K562 (cell line): ENCODE measurements around the gene SNX9. TPM values are rescaled to one million over a fixed set of nuclear protein-coding genes. Genes with fewer than 3 reads are reported as not detected.
A peak's percentile ranks its signal among the peaks of the same experiment; 100 is the strongest.

Source experiments
- BCOR ChIP-seq: fragments of 450-650 bp; IDR thresholded peaks from 2 replicates; pipeline ENCODE4 v1.6.1; 2016
- CBFA2T3 ChIP-seq: fragments of 450-650 bp; IDR thresholded peaks from 2 replicates; pipeline ENCODE4 v1.6.1; 2017
- CREM ChIP-seq: IDR thresholded peaks from 2 replicates; pipeline ENCODE4 v1.6.1; 2014; ENCODE audit warnings: antibody characterized with exemption, low read depth
- ETV5 ChIP-seq: sonication (generic); formaldehyde crosslinking; IDR thresholded peaks from 2 replicates; pipeline ENCODE4 v1.4.0; 2020; ENCODE audit warnings: low read depth, mild to moderate bottlenecking, missing genetic modification reagents
- FIP1L1 ChIP-seq: fragments of 200-400 bp; formaldehyde crosslinking; IDR thresholded peaks from 2 replicates; pipeline ENCODE4 v1.6.1; 2018; ENCODE audit warnings: mild to moderate bottlenecking, low read depth, low read length; ENCODE audit not compliant: poor library complexity, severe bottlenecking
- FOXK1 ChIP-seq: sonication (generic); formaldehyde crosslinking; IDR thresholded peaks from 2 replicates; pipeline ENCODE4 v1.8.0; 2022; ENCODE audit warnings: missing genetic modification reagents, mild to moderate bottlenecking, borderline replicate concordance
- FUS ChIP-seq: fragments of 200-400 bp; formaldehyde crosslinking; optimal IDR thresholded peaks from 2 replicates; pipeline ENCODE3; 2017; ENCODE audit warnings: low read depth, low read length
- HNRNPH1 ChIP-seq: fragments of 200-400 bp; formaldehyde crosslinking; optimal IDR thresholded peaks from 2 replicates; pipeline ENCODE3; 2017; ENCODE audit warnings: low read depth, mild to moderate bottlenecking, low read length, moderate library complexity
- JUN ChIP-seq, 2 experiments: sonication (generic) in 1 of 2; formaldehyde crosslinking in 1 of 2; IDR thresholded peaks; 2 replicates each; pipeline versions ENCODE4 v1.6.1 to v1.8.0; 2012 to 2022; ENCODE audit warnings: borderline replicate concordance in 2 of 2, mild to moderate bottlenecking in 2 of 2, improper control_type of control experiment in 1 of 2, low read depth in 1 of 2, low read length in 1 of 2, missing genetic modification reagents in 1 of 2
- KDM2B ChIP-seq: fragments of 250-450 bp; sonication (Bioruptor Pico); IDR thresholded peaks from 2 replicates; pipeline ENCODE4 v1.8.0; 2021; ENCODE audit warnings: mild to moderate bottlenecking, moderate library complexity
- KLF6 ChIP-seq: fragments of 250-450 bp; sonication (Bioruptor Pico); IDR thresholded peaks from 2 replicates; pipeline ENCODE4 v1.4.0; 2020; ENCODE audit warnings: mild to moderate bottlenecking, moderate library complexity, borderline replicate concordance
- L3MBTL2 ChIP-seq: fragments of 450-650 bp; IDR thresholded peaks from 2 replicates; pipeline ENCODE4 v1.6.1; 2016; ENCODE audit warnings: mild to moderate bottlenecking, moderate library complexity
- MAFG ChIP-seq: fragments of 450-650 bp; conservative IDR thresholded peaks from 2 replicates; pipeline ENCODE4 v1.6.1; 2016; ENCODE audit warnings: missing genetic modification characterization, missing compliant biosample characterization
- MCM3 ChIP-seq: fragments of 450-650 bp; IDR thresholded peaks from 2 replicates; pipeline ENCODE4 v1.6.1; 2016
- MEF2D ChIP-seq: conservative IDR thresholded peaks from 2 replicates; pipeline ENCODE4 v1.6.1; 2016; ENCODE audit warnings: low read depth, missing genetic modification characterization, missing compliant biosample characterization
- PRPF4 ChIP-seq: fragments of 200-400 bp; formaldehyde crosslinking; IDR thresholded peaks from one replicate; pipeline ENCODE4 v1.6.1; 2017; ENCODE audit warnings: low read length, low read depth, mild to moderate bottlenecking; ENCODE audit not compliant: insufficient read depth, poor library complexity, severe bottlenecking
- SMARCB1 ChIP-seq: IDR thresholded peaks from 2 replicates; pipeline ENCODE4 v1.6.1; 2011; ENCODE audit warnings: improper control_type of control experiment, low read depth; ENCODE audit not compliant: insufficient read length
- SP2 ChIP-seq: IDR thresholded peaks from 2 replicates; pipeline ENCODE4 v1.6.1; 2011; ENCODE audit warnings: mild to moderate bottlenecking, low read depth, low read length, moderate library complexity; ENCODE audit not compliant: poor library complexity, severe bottlenecking; ENCODE audit errors: extremely low read depth
- TAL1 ChIP-seq: fragments of 450-650 bp; IDR thresholded peaks from 2 replicates; pipeline ENCODE4 v1.6.1; 2016; ENCODE audit warnings: mild to moderate bottlenecking
- TBP ChIP-seq: optimal IDR thresholded peaks from 2 replicates; pipeline ENCODE3; 2011; ENCODE audit warnings: low read depth, low read length, improper control_type of control experiment
- TFAM ChIP-seq: fragments of 250-450 bp; sonication (Bioruptor Pico); conservative IDR thresholded peaks from 2 replicates; pipeline ENCODE4 v1.5.0; 2021; ENCODE audit warnings: mild to moderate bottlenecking, moderate library complexity
- ZNF165 ChIP-seq: fragments of 250-450 bp; sonication (Bioruptor Pico); IDR thresholded peaks from 2 replicates; pipeline ENCODE4 v1.4.0; 2020; ENCODE audit warnings: borderline replicate concordance
- ZNF175 ChIP-seq: fragments of 200-800 bp; sonication (Bioruptor generic); IDR thresholded peaks from 2 replicates; pipeline ENCODE4 v1.6.1; 2016; ENCODE audit warnings: low read depth, mild to moderate bottlenecking, missing genetic modification characterization, missing compliant biosample characterization
- polyA plus RNA-seq, 8 experiments: library from polyadenylated mRNA; depleted of rRNA in 4 of 8; stranded (reverse) in 5 of 8; unstranded in 3 of 8; fragments of >200 nt; fragmentation: Nextera tagmentation in 2 of 8; fragmentation: Illumina TruSeq in 1 of 8; extraction: Ambion mirVana in 2 of 8; extraction: Trizol in 1 of 8; gene quantifications; 2 replicates each; pipeline versions ENCODE4 v1.2.1 to v1.2.3, GENCODE V29; 2011 to 2014; ENCODE audit warnings: inconsistent platforms in 1 of 8, missing spikeins in 1 of 8
- total RNA-seq, 7 experiments: library from RNA; depleted of rRNA in 6 of 7; stranded (reverse); fragments of >200 nt in 6 of 7; fragmentation: Illumina TruSeq in 2 of 7; extraction: Trizol in 2 of 7; gene quantifications; 2 replicates each; pipeline versions ENCODE4 v1.2.1 to v1.2.3, GENCODE V29; 2011 to 2021; ENCODE audit warnings: low replicate concordance in 1 of 7
- TF ChIP-seq, protein P1 (sequence below): sonication (generic); formaldehyde crosslinking; IDR thresholded peaks from 2 replicates; pipeline ENCODE4 v1.8.1; 2023; ENCODE audit warnings: mild to moderate bottlenecking, missing genetic modification reagents
- TF ChIP-seq, protein P2 (sequence below): fragments of 450-650 bp; IDR thresholded peaks from 2 replicates; pipeline ENCODE4 v1.6.1; 2016; ENCODE audit warnings: low read depth, mild to moderate bottlenecking, moderate library complexity
- TF ChIP-seq, protein P3 (sequence below), 2 experiments: fragments of 450-650 bp in 1 of 2; sonication (generic) in 1 of 2; formaldehyde crosslinking in 1 of 2; IDR thresholded peaks in 1 of 2; conservative IDR thresholded peaks in 1 of 2; 2 replicates each; pipeline versions ENCODE4 v1.6.1 to v1.8.1; 2016 to 2023; ENCODE audit warnings: mild to moderate bottlenecking in 2 of 2, moderate library complexity in 2 of 2, inconsistent platforms in 1 of 2, missing genetic modification reagents in 1 of 2

The SNX9 gene
- total and polyA plus RNA-seq, 9 of the 15 experiments (the other 6 are each of a cell fraction or from before 2014, with no cell fraction given): 6.0 to 81.7 (median 57.1) TPM

DNA sequence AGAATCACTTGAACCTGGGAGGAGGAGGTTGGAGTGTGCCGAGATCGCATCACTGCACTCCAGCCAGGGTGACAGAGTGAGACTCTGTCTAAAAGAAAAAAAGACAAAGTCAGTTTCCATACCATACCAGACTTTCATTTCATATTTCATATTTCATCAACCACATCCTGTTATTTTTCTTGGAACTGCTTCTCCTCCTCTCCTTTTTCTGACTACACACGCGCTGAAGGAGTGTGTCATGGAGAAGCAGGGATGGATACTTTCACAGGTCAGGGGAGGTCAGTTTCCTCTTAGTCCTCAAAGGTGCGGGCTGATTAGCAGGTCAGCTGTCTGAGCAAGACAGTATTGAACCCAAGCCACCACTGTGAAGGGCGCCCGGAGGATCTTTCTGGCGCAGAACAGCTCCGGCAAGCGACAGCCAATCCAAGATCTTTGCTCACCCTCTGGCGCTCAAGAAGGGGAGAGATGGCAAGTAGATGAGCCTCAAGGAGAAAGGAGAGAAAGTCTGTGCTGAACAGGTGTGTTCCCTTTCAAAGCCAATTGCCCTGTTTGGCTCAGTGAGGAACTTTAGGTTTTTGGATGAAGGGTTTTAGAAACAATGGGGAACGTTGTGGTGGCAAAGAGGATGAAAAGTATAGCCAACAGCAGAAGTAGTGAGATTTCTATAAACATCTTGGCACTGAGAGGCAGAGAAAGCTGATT is 139.7 kb downstream of the SNX9 start (continued):
- TF ChIP-seq, protein P1, sequence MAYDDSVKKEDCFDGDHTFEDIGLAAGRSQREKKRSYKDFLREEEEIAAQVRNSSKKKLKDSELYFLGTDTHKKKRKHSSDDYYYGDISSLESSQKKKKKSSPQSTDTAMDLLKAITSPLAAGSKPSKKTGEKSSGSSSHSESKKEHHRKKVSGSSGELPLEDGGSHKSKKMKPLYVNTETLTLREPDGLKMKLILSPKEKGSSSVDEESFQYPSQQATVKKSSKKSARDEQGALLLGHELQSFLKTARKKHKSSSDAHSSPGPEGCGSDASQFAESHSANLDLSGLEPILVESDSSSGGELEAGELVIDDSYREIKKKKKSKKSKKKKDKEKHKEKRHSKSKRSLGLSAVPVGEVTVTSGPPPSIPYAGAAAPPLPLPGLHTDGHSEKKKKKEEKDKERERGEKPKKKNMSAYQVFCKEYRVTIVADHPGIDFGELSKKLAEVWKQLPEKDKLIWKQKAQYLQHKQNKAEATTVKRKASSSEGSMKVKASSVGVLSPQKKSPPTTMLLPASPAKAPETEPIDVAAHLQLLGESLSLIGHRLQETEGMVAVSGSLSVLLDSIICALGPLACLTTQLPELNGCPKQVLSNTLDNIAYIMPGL: no peak
- no peak for TF ChIP-seq JUN (IDR thresholded peaks at IDR 0.05; ENCODE audit: borderline replicate concordance, low read depth, low read length)
- no peak for TF ChIP-seq JUN (CRISPR knock-in tag; IDR thresholded peaks at IDR 0.05; ENCODE audit: borderline replicate concordance)
- TF ChIP-seq KLF6 (CRISPR knock-in tag): no peak
- 0 out of 2 replicates have a peak, but pooled peaks have one; percentile 51 for TF ChIP-seq L3MBTL2
- TF ChIP-seq, protein P2, sequence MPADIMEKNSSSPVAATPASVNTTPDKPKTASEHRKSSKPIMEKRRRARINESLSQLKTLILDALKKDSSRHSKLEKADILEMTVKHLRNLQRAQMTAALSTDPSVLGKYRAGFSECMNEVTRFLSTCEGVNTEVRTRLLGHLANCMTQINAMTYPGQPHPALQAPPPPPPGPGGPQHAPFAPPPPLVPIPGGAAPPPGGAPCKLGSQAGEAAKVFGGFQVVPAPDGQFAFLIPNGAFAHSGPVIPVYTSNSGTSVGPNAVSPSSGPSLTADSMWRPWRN: peak; percentile 46; the same call in 1 of the 2 replicates
- TF ChIP-seq SMARCB1: no peak
- TF ChIP-seq FOXK1 (CRISPR knock-in tag): no peak
- TF ChIP-seq, protein P3, sequence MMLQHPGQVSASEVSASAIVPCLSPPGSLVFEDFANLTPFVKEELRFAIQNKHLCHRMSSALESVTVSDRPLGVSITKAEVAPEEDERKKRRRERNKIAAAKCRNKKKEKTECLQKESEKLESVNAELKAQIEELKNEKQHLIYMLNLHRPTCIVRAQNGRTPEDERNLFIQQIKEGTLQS (IDR thresholded peaks at IDR 0.05): 0 out of 2 replicates have a peak, but pooled peaks have one; percentile 8
- TF ChIP-seq, protein P3 (CRISPR knock-in tag; conservative IDR thresholded peaks at IDR 0.05): no peak
- TF ChIP-seq ZNF165 (CRISPR knock-in tag): no peak
- TF ChIP-seq BCOR: no peak
- TF ChIP-seq MAFG (tag): no peak
- TF ChIP-seq MCM3: no peak
- TF ChIP-seq ETV5 (CRISPR knock-in tag): peak; percentile 79; the same call in 1 of the 2 replicates
- TF ChIP-seq CREM: no peak
- TF ChIP-seq TFAM (CRISPR knock-in tag): no peak
- TF ChIP-seq SP2: no peak
- TF ChIP-seq ZNF175 (CRISPR knock-in tag): no peak; the same call in 1 of the 2 replicates
- TF ChIP-seq TBP: no peak
- no peak for TF ChIP-seq HNRNPH1
- no peak for TF ChIP-seq FUS
- TF ChIP-seq MEF2D: no peak
- peak; percentile 34; the same call in 1 of the 2 replicates for TF ChIP-seq TAL1
- TF ChIP-seq FIP1L1: no peak
- no peak for TF ChIP-seq KDM2B (CRISPR knock-in tag)
- peak; percentile 75 for TF ChIP-seq CBFA2T3
- no peak for TF ChIP-seq PRPF4
